K562 (cell line): ENCODE data around the gene EIF1B. TPM values are rescaled to one million over a fixed set of nuclear protein-coding genes. Genes with fewer than 3 reads are reported as not detected.

Source experiments
- CTCF ChIP-seq, 3 experiments: IDR thresholded peaks in 2 of 3; conservative IDR thresholded peaks in 1 of 3; 2 replicates each; pipeline ENCODE4 v1.5.1; 2011 to 2012; ENCODE audit warnings: low read length in 3 of 3, mild to moderate bottlenecking in 3 of 3, control low read depth in 2 of 3, improper control_type of control experiment in 1 of 3, inconsistent platforms in 1 of 3, low read depth in 1 of 3, mixed read lengths in 1 of 3, moderate library complexity in 1 of 3; ENCODE audit not compliant: insufficient read depth in 2 of 3
- FOXA1 ChIP-seq: fragments of 450-650 bp; IDR thresholded peaks from 2 replicates; pipeline ENCODE4 v1.6.1; 2016; ENCODE audit warnings: mild to moderate bottlenecking, borderline replicate concordance
- FOXO4 ChIP-seq: fragments of 450-650 bp; formaldehyde crosslinking; IDR thresholded peaks from 2 replicates; pipeline ENCODE4 v1.4.0; 2020; ENCODE audit warnings: mild to moderate bottlenecking, moderate library complexity
- HMGXB4 ChIP-seq: sonication (generic); formaldehyde crosslinking; IDR thresholded peaks from 2 replicates; pipeline ENCODE4 v1.8.1; 2023; ENCODE audit warnings: mild to moderate bottlenecking, missing genetic modification reagents
- MCM7 ChIP-seq, 2 experiments: fragments of 450-650 bp; IDR thresholded peaks; 2 replicates each; pipeline ENCODE4 v1.6.1; 2016 to 2018
- MTA2 ChIP-seq: fragments of 450-650 bp; IDR thresholded peaks from 2 replicates; pipeline ENCODE4 v1.6.1; 2016; ENCODE audit warnings: low read depth
- NFATC3 ChIP-seq: fragments of 450-650 bp; IDR thresholded peaks from 2 replicates; pipeline ENCODE4 v1.6.1; 2017; ENCODE audit warnings: mild to moderate bottlenecking
- NFRKB ChIP-seq: fragments of 450-650 bp; IDR thresholded peaks from 2 replicates; pipeline ENCODE4 v1.6.1; 2016; ENCODE audit warnings: low read depth
- NONO ChIP-seq, 2 experiments: fragments of 200-400 bp in 1 of 2; fragments of 450-650 bp in 1 of 2; formaldehyde crosslinking in 1 of 2; IDR thresholded peaks; 2 replicates each; pipeline ENCODE4 v1.6.1; 2017; ENCODE audit warnings: low read depth in 2 of 2, mild to moderate bottlenecking in 2 of 2, moderate library complexity in 2 of 2, low read length in 1 of 2
- OTX1 ChIP-seq: fragments of 450-650 bp; formaldehyde crosslinking; IDR thresholded peaks from 2 replicates; pipeline ENCODE4 v1.4.0; 2022; ENCODE audit warnings: mild to moderate bottlenecking
- SIX5 ChIP-seq, 2 experiments: IDR thresholded peaks; 2 replicates each; pipeline ENCODE4 v1.6.1; 2011; ENCODE audit warnings: low read length in 2 of 2, borderline replicate concordance in 1 of 2, low read depth in 1 of 2, mild to moderate bottlenecking in 1 of 2, moderate library complexity in 1 of 2; ENCODE audit not compliant: insufficient read depth in 1 of 2
- SREBF1 ChIP-seq: fragments of 150-350 bp; IDR thresholded peaks from 2 replicates; pipeline ENCODE4 v1.6.1; 2014; ENCODE audit warnings: antibody characterized with exemption, low read depth, low read length, borderline replicate concordance
- polyA plus RNA-seq, 8 experiments: library from polyadenylated mRNA; depleted of rRNA in 4 of 8; stranded (reverse) in 5 of 8; unstranded in 3 of 8; fragments of >200 nt; fragmentation: Nextera tagmentation in 2 of 8; fragmentation: Illumina TruSeq in 1 of 8; extraction: Ambion mirVana in 2 of 8; extraction: Trizol in 1 of 8; gene quantifications; 2 replicates each; pipeline versions ENCODE4 v1.2.1 to v1.2.3, GENCODE V29; 2011 to 2014; ENCODE audit warnings: inconsistent platforms in 1 of 8, missing spikeins in 1 of 8
- total RNA-seq, 7 experiments: library from RNA; depleted of rRNA in 6 of 7; stranded (reverse); fragments of >200 nt in 6 of 7; fragmentation: Illumina TruSeq in 2 of 7; extraction: Trizol in 2 of 7; gene quantifications; 2 replicates each; pipeline versions ENCODE4 v1.2.1 to v1.2.3, GENCODE V29; 2011 to 2021; ENCODE audit warnings: low replicate concordance in 1 of 7
- TF ChIP-seq, protein P1 (sequence below), 2 experiments: fragments of 450-650 bp; IDR thresholded peaks; 2 replicates each; pipeline ENCODE4 v1.6.1; 2018; ENCODE audit warnings: mild to moderate bottlenecking in 2 of 2, low read depth in 1 of 2; ENCODE audit not compliant: partially characterized antibody in 2 of 2
- TF ChIP-seq, protein P2 (sequence below): fragments of 450-650 bp; IDR thresholded peaks from 2 replicates; pipeline ENCODE4 v1.7.0; 2016; ENCODE audit warnings: borderline replicate concordance

EIF1B gene
- total and polyA plus RNA-seq, 9 of the 15 experiments (the other 6 are each of a cell fraction or from before 2014, with no cell fraction given) = 18.1 to 184 (median 78.9) TPM

- no peak for TF ChIP-seq NFRKB
- no peak for TF ChIP-seq SREBF1
- no peak for TF ChIP-seq NONO (IDR thresholded peaks at IDR 0.05; ENCODE audit: low read depth in 2 of 2, low read length in 1 of 2)
- TF ChIP-seq NFATC3 = no peak
- no peak for TF ChIP-seq SIX5 (IDR thresholded peaks at IDR 0.05; ENCODE audit: borderline replicate concordance in 1 of 2, insufficient read depth in 1 of 2, low read depth in 1 of 2, low read length in 2 of 2)
- no peak for TF ChIP-seq MCM7 (IDR thresholded peaks at IDR 0.05)
- TF ChIP-seq MTA2 = no peak
- TF ChIP-seq, protein P1, sequence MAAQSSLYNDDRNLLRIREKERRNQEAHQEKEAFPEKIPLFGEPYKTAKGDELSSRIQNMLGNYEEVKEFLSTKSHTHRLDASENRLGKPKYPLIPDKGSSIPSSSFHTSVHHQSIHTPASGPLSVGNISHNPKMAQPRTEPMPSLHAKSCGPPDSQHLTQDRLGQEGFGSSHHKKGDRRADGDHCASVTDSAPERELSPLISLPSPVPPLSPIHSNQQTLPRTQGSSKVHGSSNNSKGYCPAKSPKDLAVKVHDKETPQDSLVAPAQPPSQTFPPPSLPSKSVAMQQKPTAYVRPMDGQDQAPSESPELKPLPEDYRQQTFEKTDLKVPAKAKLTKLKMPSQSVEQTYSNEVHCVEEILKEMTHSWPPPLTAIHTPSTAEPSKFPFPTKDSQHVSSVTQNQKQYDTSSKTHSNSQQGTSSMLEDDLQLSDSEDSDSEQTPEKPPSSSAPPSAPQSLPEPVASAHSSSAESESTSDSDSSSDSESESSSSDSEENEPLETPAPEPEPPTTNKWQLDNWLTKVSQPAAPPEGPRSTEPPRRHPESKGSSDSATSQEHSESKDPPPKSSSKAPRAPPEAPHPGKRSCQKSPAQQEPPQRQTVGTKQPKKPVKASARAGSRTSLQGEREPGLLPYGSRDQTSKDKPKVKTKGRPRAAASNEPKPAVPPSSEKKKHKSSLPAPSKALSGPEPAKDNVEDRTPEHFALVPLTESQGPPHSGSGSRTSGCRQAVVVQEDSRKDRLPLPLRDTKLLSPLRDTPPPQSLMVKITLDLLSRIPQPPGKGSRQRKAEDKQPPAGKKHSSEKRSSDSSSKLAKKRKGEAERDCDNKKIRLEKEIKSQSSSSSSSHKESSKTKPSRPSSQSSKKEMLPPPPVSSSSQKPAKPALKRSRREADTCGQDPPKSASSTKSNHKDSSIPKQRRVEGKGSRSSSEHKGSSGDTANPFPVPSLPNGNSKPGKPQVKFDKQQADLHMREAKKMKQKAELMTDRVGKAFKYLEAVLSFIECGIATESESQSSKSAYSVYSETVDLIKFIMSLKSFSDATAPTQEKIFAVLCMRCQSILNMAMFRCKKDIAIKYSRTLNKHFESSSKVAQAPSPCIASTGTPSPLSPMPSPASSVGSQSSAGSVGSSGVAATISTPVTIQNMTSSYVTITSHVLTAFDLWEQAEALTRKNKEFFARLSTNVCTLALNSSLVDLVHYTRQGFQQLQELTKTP (IDR thresholded peaks at IDR 0.05; ENCODE audit: low read depth in 1 of 2, partially characterized antibody in 2 of 2) = no peak
- TF ChIP-seq, protein P2, sequence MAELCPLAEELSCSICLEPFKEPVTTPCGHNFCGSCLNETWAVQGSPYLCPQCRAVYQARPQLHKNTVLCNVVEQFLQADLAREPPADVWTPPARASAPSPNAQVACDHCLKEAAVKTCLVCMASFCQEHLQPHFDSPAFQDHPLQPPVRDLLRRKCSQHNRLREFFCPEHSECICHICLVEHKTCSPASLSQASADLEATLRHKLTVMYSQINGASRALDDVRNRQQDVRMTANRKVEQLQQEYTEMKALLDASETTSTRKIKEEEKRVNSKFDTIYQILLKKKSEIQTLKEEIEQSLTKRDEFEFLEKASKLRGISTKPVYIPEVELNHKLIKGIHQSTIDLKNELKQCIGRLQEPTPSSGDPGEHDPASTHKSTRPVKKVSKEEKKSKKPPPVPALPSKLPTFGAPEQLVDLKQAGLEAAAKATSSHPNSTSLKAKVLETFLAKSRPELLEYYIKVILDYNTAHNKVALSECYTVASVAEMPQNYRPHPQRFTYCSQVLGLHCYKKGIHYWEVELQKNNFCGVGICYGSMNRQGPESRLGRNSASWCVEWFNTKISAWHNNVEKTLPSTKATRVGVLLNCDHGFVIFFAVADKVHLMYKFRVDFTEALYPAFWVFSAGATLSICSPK = no peak
- TF ChIP-seq OTX1 = no peak
- TF ChIP-seq CTCF (IDR thresholded peaks at IDR 0.05 in 2 of 3, conservative IDR thresholded peaks at IDR 0.05 in 1 of 3; ENCODE audit: insufficient read depth in 2 of 3, low read depth in 1 of 3, low read length in 3 of 3) = no peak
- no peak for TF ChIP-seq FOXA1
- no peak for TF ChIP-seq FOXO4
- no peak for TF ChIP-seq HMGXB4 (CRISPR knock-in tag)
Measured at GRCh38 chr3:40292637-40293349, 16.7 kb upstream of the EIF1B start (continued).
